HG03108 (cell line): ENCODE results near the gene DLK1.

ENCODE experiments used
- ATAC-seq: cut with Tn5 transposase; IDR thresholded peaks from one replicate; pipeline ENCODE4 v1.9.1; 2021; ENCODE audit warnings: moderate library complexity; ENCODE audit not compliant: unreplicated experiment

DLK1 gene

GRCh38 chr14:100732766-100733100 lies 6.0 kb downstream of the DLK1 start:
- ATAC-seq: no peak

- no peak for ATAC-seq
Observed at GRCh38 chr14:100733152-100733850, 6.6 kb downstream of the DLK1 start.

GRCh38 chr14:100734031-100734990 lies 7.6 kb downstream of the DLK1 start:
- ATAC-seq: no peak

GRCh38 chr14:100735271-100735670 lies 8.6 kb downstream of the DLK1 start:
- no peak for ATAC-seq

GRCh38 chr14:100736269-100737180 lies 9.8 kb downstream of the DLK1 start:
- ATAC-seq: no peak

GRCh38 chr14:100737526-100737925 lies 10.8 kb downstream of the DLK1 start:
- no peak for ATAC-seq

- ATAC-seq: no peak
Observed at GRCh38 chr14:100738269-100738691, 11.6 kb downstream of the DLK1 start.

GRCh38 chr14:100738704-100739131 lies 12.0 kb downstream of the DLK1 start:
- no peak for ATAC-seq

GRCh38 chr14:100739306-100739705 lies 12.6 kb downstream of the DLK1 start:
- no peak for ATAC-seq

GRCh38 chr14:100740196-100740825 lies 13.6 kb downstream of the DLK1 start:
- ATAC-seq: no peak

- no peak for ATAC-seq
Observed at GRCh38 chr14:100740929-100741328, 14.2 kb downstream of the DLK1 start.

GRCh38 chr14:100741966-100742365 lies 15.3 kb downstream of the DLK1 start:
- no peak for ATAC-seq

GRCh38 chr14:100746326-100746725 lies 19.6 kb downstream of the DLK1 start:
- ATAC-seq: no peak

GRCh38 chr14:100747021-100747586 lies 20.4 kb downstream of the DLK1 start:
- no peak for ATAC-seq

- no peak for ATAC-seq
Observed at GRCh38 chr14:100747736-100748135, 21.0 kb downstream of the DLK1 start.

- ATAC-seq: no peak
Observed at GRCh38 chr14:100748403-100748802, 21.7 kb downstream of the DLK1 start.

- ATAC-seq: no peak
Observed at GRCh38 chr14:100748944-100749343, 22.3 kb downstream of the DLK1 start.

GRCh38 chr14:100749967-100750597 lies 23.4 kb downstream of the DLK1 start:
- no peak for ATAC-seq

- no peak for ATAC-seq
Observed at GRCh38 chr14:100750762-100751699, 24.3 kb downstream of the DLK1 start.
